Central memory CD4-positive, alpha-beta T cell (primary cell): ENCODE data around the gene CGNL1.

Source experiments
- DNase-seq: peaks from one replicate; pipeline ENCODE4 v3.0.0; 2022

Gene CGNL1

GRCh38 chr15:57388464-57388863, 12.2 kb downstream of the CGNL1 start:
- no peak for DNase-seq

- DNase-seq = no peak
These were observed 13.7 kb downstream of the CGNL1 start for GRCh38 chr15:57389991-57390390.

GRCh38 chr15:57390583-57390982, 14.3 kb downstream of the CGNL1 start:
- DNase-seq = no peak

- DNase-seq = no peak
These were observed 15.2 kb downstream of the CGNL1 start for GRCh38 chr15:57391537-57391936.

- no peak for DNase-seq
These were observed 16.8 kb downstream of the CGNL1 start for GRCh38 chr15:57393061-57393460.

- no peak for DNase-seq
These were observed 19.0 kb downstream of the CGNL1 start for GRCh38 chr15:57395292-57395691.

GRCh38 chr15:57398336-57398735, 22.0 kb downstream of the CGNL1 start:
- DNase-seq = no peak

- no peak for DNase-seq
These were observed 25.2 kb downstream of the CGNL1 start for GRCh38 chr15:57401546-57401945.

- DNase-seq = no peak
These were observed 26.7 kb downstream of the CGNL1 start for GRCh38 chr15:57403017-57403416.

- no peak for DNase-seq
These were observed 27.4 kb downstream of the CGNL1 start for GRCh38 chr15:57403566-57404325.

- no peak for DNase-seq
These were observed 28.8 kb downstream of the CGNL1 start for GRCh38 chr15:57405133-57405532.

GRCh38 chr15:57406062-57406772, 29.9 kb downstream of the CGNL1 start:
- DNase-seq = no peak

GRCh38 chr15:57410373-57410772, 34.1 kb downstream of the CGNL1 start:
- no peak for DNase-seq

- DNase-seq = no peak
These were observed 35.9 kb downstream of the CGNL1 start for GRCh38 chr15:57411945-57412768.

GRCh38 chr15:57415602-57416001, 39.3 kb downstream of the CGNL1 start:
- DNase-seq = no peak

GRCh38 chr15:57418635-57419034, 42.3 kb downstream of the CGNL1 start:
- no peak for DNase-seq

- DNase-seq = no peak
These were observed 43.0 kb downstream of the CGNL1 start for GRCh38 chr15:57419335-57419734.

- no peak for DNase-seq
These were observed 44.8 kb downstream of the CGNL1 start for GRCh38 chr15:57421110-57421509.

GRCh38 chr15:57421551-57421950, 45.2 kb downstream of the CGNL1 start:
- no peak for DNase-seq

- DNase-seq = no peak
These were observed 45.9 kb downstream of the CGNL1 start for GRCh38 chr15:57422113-57422754.

- DNase-seq = no peak
These were observed 47.4 kb downstream of the CGNL1 start for GRCh38 chr15:57423599-57424140.

GRCh38 chr15:57424628-57425405, 48.5 kb downstream of the CGNL1 start:
- no peak for DNase-seq
